ENCODE data around the gene SLC6A9. TPM values are rescaled to one million over a fixed set of nuclear protein-coding genes. Genes with fewer than 3 reads are reported as not detected.

Gene SLC6A9
- total and polyA plus RNA-seq, 2 of the 8 experiments (the other 6 are each of a cell fraction or from before 2014, with no cell fraction given) = 20.2 to 24.2 TPM

DNA sequence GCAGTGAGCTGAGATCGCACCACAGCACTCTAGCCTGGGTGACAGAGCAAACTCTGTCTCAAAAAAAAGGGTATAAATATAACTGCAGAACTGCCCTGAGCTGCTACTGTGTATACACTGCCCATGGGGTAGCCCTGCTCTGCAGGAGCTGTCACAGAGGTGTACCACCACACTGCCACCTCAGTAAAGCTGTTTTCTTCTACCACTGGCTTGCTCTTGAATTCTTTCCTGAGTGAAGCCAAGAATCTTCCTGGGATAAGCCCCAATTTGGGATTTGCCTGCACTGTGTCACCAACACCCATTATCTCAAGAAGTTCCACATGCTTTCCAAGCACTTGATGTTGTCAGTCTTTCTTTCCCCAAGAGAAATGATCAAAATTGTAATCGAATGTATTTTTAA is 30.6 kb upstream of the SLC6A9 start (continued):
- TF ChIP-seq, protein P1, sequence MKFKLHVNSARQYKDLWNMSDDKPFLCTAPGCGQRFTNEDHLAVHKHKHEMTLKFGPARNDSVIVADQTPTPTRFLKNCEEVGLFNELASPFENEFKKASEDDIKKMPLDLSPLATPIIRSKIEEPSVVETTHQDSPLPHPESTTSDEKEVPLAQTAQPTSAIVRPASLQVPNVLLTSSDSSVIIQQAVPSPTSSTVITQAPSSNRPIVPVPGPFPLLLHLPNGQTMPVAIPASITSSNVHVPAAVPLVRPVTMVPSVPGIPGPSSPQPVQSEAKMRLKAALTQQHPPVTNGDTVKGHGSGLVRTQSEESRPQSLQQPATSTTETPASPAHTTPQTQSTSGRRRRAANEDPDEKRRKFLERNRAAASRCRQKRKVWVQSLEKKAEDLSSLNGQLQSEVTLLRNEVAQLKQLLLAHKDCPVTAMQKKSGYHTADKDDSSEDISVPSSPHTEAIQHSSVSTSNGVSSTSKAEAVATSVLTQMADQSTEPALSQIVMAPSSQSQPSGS (IDR thresholded peaks at IDR 0.05; ENCODE audit: low read length) = no peak
- TF ChIP-seq FOSL1 (IDR thresholded peaks at IDR 0.05; ENCODE audit: insufficient read depth, low read depth, low read length) = no peak
- no peak for TF ChIP-seq JUN (IDR thresholded peaks at IDR 0.05; ENCODE audit: low read depth, low read length)
- TF ChIP-seq TAF7 (optimal IDR thresholded peaks at IDR 0.05; ENCODE audit: borderline replicate concordance, low read depth, low read length) = no peak
- no peak for TF ChIP-seq RNF2 (IDR thresholded peaks at IDR 0.05; ENCODE audit: borderline replicate concordance, low read depth, low read length, missing control alignments, poor library complexity, severe bottlenecking)
- TF ChIP-seq CTBP2 (IDR thresholded peaks at IDR 0.05; ENCODE audit: borderline replicate concordance, insufficient read depth, insufficient read length, low read length) = no peak
- no peak for TF ChIP-seq ASH2L (IDR thresholded peaks at IDR 0.05; ENCODE audit: low read length)

All from H1 (cell line).